Measurements from ENCODE around the gene LGR4. TPM values are rescaled to one million over a fixed set of nuclear protein-coding genes. Genes with fewer than 3 reads are reported as not detected.

The LGR4 gene
- total RNA-seq, 4 donors from 2014 or later: 26.5 to 51.3 (median 31.9) TPM

DNA sequence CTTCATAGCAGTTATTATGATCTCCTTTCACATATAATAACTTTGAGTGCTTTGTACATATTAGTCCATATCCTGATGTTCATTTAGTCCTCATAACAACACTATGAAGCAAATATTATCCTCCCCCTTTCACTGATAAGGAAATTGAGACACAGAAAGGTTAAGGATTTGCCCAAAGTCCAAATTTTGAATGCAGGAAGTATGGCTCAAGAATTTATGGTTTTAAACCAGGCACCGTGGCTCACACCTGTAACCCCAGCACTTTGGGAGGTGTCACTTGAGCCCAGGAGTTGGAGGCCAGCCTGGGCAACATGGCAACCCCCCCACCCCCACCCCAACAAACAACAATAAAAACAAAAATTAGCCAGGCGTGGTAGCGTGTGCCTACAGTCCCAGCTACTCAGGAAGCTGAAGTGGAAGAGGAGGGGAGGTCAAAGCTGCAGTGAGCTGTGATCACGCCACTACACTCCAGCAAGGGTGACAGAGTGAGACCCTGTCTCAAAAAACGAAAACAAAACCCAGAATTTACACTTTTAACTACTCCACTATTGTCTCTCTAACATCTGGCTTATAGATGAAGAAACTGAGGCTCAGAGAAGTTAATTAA lies 118.1 kb downstream of the LGR4 start:
- WGBS, 2 donors: 69 to 74% methylated on average over 5 of the region's 5 CpGs
- H3K27me3 ChIP-seq: no peaks in the 10 kb centered on the region
- no peak overlapping the region for H3K27ac ChIP-seq
- H3K4me3 ChIP-seq: no peak overlapping the region
- H3K36me3 ChIP-seq: no peaks in the 10 kb centered on the region
- DNase-seq (ENCODE audit: low spot score in 2 of 2): no peak
- H3K9me3 ChIP-seq: no peaks in the 10 kb centered on the region
- peaks cover 0 to 12% (median 0%) of the 10 kb centered on the region in 4 donors for H3K4me1 ChIP-seq
- TF ChIP-seq EP300 (IDR thresholded peaks at IDR 0.05) (no peak), POLR2A (IDR thresholded peaks at IDR 0.05) (no peak)
- TF ChIP-seq, protein P1, sequence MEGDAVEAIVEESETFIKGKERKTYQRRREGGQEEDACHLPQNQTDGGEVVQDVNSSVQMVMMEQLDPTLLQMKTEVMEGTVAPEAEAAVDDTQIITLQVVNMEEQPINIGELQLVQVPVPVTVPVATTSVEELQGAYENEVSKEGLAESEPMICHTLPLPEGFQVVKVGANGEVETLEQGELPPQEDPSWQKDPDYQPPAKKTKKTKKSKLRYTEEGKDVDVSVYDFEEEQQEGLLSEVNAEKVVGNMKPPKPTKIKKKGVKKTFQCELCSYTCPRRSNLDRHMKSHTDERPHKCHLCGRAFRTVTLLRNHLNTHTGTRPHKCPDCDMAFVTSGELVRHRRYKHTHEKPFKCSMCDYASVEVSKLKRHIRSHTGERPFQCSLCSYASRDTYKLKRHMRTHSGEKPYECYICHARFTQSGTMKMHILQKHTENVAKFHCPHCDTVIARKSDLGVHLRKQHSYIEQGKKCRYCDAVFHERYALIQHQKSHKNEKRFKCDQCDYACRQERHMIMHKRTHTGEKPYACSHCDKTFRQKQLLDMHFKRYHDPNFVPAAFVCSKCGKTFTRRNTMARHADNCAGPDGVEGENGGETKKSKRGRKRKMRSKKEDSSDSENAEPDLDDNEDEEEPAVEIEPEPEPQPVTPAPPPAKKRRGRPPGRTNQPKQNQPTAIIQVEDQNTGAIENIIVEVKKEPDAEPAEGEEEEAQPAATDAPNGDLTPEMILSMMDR (IDR thresholded peaks at IDR 0.05): no peak

DNA sequence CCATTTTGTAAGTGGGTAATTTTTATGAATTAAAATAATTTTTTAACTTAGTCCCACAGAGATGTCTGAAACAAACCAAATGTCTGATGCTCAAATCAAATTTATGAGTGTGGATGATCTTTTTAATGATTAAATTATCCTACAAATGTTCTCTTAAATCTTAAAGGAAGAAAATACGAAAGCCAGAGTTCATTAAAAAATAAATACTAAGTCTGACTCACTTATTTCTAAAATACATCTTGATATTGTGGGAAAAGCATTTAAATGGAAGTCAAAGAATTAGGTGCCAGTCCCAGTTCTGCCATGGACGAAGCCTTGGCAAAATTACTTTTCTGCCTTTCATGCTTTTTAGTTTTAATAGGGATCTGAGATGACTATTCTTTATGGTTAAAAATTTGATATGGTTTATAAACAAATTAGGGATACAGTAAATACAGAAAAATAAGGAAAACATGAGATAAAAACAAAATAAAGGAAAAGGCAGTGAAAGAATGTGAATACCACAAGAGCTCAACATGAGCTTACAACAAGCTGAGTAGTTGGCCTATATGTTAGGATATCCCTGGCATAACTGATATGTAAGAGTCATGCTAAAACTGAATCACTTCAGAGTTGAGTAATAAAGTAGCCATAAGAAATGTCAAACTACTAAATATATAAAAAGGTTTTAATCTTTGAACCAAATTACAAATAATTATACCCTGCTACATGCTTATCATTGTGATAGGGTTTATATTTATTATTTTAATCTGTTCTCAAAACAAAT lies 118.8 kb downstream of the LGR4 start:
- no peaks in the 10 kb centered on the region for H3K9me3 ChIP-seq
- peaks cover 0 to 12% (median 0%) of the 10 kb centered on the region in 4 donors for H3K4me1 ChIP-seq
- H3K27ac ChIP-seq: no peak overlapping the region
- DNase-seq (ENCODE audit: low spot score in 2 of 2): no peak
- TF ChIP-seq POLR2A (IDR thresholded peaks at IDR 0.05) (no peak), EP300 (IDR thresholded peaks at IDR 0.05) (no peak)
- TF ChIP-seq, protein P1 (IDR thresholded peaks at IDR 0.05): no peak
- 92 to 95% methylated on average over 2 of the region's 2 CpGs for WGBS, 2 donors
- no peaks in the 10 kb centered on the region for H3K36me3 ChIP-seq
- H3K4me3 ChIP-seq: no peak overlapping the region
- H3K27me3 ChIP-seq: no peaks in the 10 kb centered on the region

DNA sequence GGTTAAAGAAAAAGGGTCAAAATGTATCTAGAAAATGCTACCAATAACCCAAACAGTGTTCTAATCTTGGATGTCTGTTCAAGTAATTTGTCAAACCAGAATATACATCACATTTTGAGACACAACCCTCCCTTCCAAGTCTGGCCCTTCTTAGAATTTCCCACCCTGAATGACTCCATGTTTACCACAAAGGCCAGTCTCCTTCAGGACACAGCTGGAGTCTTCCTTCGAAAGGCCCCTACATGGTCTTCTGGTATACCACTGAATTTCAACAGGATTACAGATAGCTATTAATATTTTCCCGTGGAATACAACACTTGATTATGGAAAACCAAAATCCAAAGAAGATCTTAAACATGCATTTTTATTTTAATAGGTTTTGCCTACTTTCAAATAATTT lies 119.8 kb downstream of the LGR4 start:
- Histone ChIP-seq H3K4me3 (no peak overlapping the region), H3K9me3 (no peaks in the 10 kb centered on the region), H3K27ac (no peak overlapping the region), H3K27me3 (no peaks in the 10 kb centered on the region), H3K4me1 (peaks cover 0 to 12% (median 0%) of the 10 kb centered on the region in 4 donors), H3K36me3 (no peaks in the 10 kb centered on the region)
- TF ChIP-seq, protein P1 (IDR thresholded peaks at IDR 0.05): no peak
- TF ChIP-seq EP300 (IDR thresholded peaks at IDR 0.05) (no peak), POLR2A (IDR thresholded peaks at IDR 0.05) (no peak)
- no peak for DNase-seq (ENCODE audit: low spot score in 2 of 2)
- WGBS, 2 donors: 99% methylated on average over 2 of the region's 2 CpGs

DNA sequence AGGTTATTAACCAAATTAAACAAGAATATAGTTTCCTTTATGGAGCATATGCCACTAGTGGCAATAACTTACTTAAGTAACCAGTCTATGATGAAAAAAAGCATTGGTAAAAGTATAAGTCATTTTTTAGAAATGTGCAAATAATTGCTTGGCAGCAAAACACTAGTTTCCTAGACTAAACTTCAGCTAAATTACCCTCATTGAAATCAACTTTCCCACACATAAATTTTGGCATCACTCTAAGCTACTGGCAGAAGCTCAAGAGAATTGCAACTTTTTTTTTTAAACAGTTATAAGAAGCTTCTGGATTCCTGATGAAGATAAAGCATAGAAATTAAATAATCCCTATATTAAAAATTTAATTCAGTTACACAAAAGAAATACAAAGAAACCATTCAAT lies 122.1 kb downstream of the LGR4 start:
- no peaks in the 10 kb centered on the region for H3K9me3 ChIP-seq
- peaks cover 0 to 12% (median 0%) of the 10 kb centered on the region in 4 donors for H3K4me1 ChIP-seq
- TF ChIP-seq, protein P1 (IDR thresholded peaks at IDR 0.05): no peak
- TF ChIP-seq POLR2A (IDR thresholded peaks at IDR 0.05) (no peak), EP300 (IDR thresholded peaks at IDR 0.05) (no peak)
- H3K4me3 ChIP-seq: no peak overlapping the region
- no peaks in the 10 kb centered on the region for H3K36me3 ChIP-seq
- no peak overlapping the region for H3K27ac ChIP-seq
- DNase-seq (ENCODE audit: low spot score in 2 of 2): no peak
- H3K27me3 ChIP-seq: no peaks in the 10 kb centered on the region

DNA sequence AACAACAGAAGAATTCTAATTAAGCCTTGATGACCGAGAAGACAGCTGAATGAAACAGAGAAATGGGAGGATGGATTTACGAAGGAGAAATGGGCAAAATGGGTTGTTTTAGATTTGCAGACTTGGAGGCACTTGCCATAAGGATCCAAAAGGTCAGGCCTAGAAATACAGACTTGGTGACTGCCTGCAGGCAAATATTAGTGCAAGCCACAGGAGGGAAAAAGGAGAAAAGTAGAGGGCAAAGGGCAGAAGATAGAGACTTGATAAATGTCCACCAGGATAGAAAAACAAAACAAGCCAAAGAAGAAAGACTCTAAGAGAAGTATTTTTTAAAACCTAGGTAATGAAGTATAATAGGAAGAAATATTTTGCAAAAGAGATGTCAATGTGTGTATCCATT lies 122.7 kb downstream of the LGR4 start:
- H3K27ac ChIP-seq: no peak overlapping the region
- H3K4me3 ChIP-seq: no peak overlapping the region
- no peaks in the 10 kb centered on the region for H3K27me3 ChIP-seq
- H3K9me3 ChIP-seq: no peaks in the 10 kb centered on the region
- peaks cover 0 to 12% (median 0%) of the 10 kb centered on the region in 4 donors for H3K4me1 ChIP-seq
- TF ChIP-seq POLR2A (IDR thresholded peaks at IDR 0.05) (no peak), EP300 (IDR thresholded peaks at IDR 0.05) (no peak)
- TF ChIP-seq, protein P1 (IDR thresholded peaks at IDR 0.05): no peak
- DNase-seq (ENCODE audit: low spot score in 2 of 2): no peak
- 86 to 97% methylated on average over 2 of the region's 2 CpGs for WGBS, 2 donors
- H3K36me3 ChIP-seq: no peaks in the 10 kb centered on the region

All from tibial nerve (tissue), 4 donors.